ENCODE measurements around the gene DDIT3.

DNA sequence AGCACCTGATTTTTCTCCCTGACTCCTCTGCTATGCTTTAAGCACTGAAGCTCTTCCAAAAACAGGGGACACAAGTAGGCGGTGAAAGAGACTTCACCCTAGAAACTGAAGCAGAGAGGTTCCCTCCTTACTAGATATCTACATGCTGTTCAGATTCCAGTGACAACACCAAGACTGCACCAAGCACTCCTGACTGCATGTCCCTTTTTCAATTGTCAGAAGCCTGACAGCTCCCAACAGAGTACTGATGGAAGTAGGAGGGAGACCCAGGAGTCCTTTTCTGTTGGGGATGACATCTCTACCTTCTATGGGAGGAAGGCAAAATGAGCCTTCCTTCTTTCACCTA, 16.3 kb upstream of the DDIT3 start:
- TF ChIP-seq, protein P1, sequence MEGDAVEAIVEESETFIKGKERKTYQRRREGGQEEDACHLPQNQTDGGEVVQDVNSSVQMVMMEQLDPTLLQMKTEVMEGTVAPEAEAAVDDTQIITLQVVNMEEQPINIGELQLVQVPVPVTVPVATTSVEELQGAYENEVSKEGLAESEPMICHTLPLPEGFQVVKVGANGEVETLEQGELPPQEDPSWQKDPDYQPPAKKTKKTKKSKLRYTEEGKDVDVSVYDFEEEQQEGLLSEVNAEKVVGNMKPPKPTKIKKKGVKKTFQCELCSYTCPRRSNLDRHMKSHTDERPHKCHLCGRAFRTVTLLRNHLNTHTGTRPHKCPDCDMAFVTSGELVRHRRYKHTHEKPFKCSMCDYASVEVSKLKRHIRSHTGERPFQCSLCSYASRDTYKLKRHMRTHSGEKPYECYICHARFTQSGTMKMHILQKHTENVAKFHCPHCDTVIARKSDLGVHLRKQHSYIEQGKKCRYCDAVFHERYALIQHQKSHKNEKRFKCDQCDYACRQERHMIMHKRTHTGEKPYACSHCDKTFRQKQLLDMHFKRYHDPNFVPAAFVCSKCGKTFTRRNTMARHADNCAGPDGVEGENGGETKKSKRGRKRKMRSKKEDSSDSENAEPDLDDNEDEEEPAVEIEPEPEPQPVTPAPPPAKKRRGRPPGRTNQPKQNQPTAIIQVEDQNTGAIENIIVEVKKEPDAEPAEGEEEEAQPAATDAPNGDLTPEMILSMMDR (conservative IDR thresholded peaks at IDR 0.05 in 1 of 2, IDR thresholded peaks at IDR 0.05 in 1 of 2; ENCODE audit: extremely low read depth in 1 of 2, insufficient read depth in 1 of 2, low read depth in 1 of 2, low read length in 2 of 2) = no peak
- no peak for TF ChIP-seq EZH2 (IDR thresholded peaks at IDR 0.05; ENCODE audit: borderline replicate concordance, low read length)
